Type B pancreatic cell (in vitro differentiated cells): ENCODE measurements around the gene RAP1GAP. TPM values are rescaled to one million over a fixed set of nuclear protein-coding genes. Genes with fewer than 3 reads are reported as not detected.
A peak's percentile ranks its signal among the peaks of the same experiment; 100 is the strongest.

Experiments
- DNase-seq: peaks from one replicate; pipeline ENCODE4 v3.0.0; 2021; ENCODE audit warnings: mixed read lengths; ENCODE audit not compliant: unreplicated experiment; ENCODE audit errors: extremely low spot score
- H3K27ac Mint-ChIP-seq: 2 replicates; pipeline ENCODE4 v1.8.0; 2021; ENCODE audit warnings: mild to moderate bottlenecking, mixed read lengths
- H3K27me3 Mint-ChIP-seq: 2 replicates; pipeline ENCODE4 v1.8.0; 2021; ENCODE audit warnings: mixed read lengths
- H3K36me3 Mint-ChIP-seq: 2 replicates; pipeline ENCODE4 v1.8.0; 2021; ENCODE audit warnings: mixed read lengths
- H3K4me1 Mint-ChIP-seq: one replicate; pipeline ENCODE4 v1.8.0; 2021; ENCODE audit warnings: mixed read lengths; ENCODE audit not compliant: unreplicated experiment
- H3K4me3 Mint-ChIP-seq: 2 replicates; pipeline ENCODE4 v1.8.0; 2021; ENCODE audit warnings: mild to moderate bottlenecking, mixed read lengths
- H3K9me3 Mint-ChIP-seq: 2 replicates; pipeline ENCODE4 v1.8.0; 2021; ENCODE audit warnings: mixed read lengths
- CTCF ChIP-seq: fragments of 200-600 bp; sonication (generic); conservative IDR thresholded peaks from 2 replicates; pipeline ENCODE4 v1.5.0; 2021; ENCODE audit warnings: antibody characterized with exemption, mild to moderate bottlenecking
- total RNA-seq: library from RNA; stranded (reverse); gene quantifications from 2 replicates; pipeline ENCODE4 v1.2.1, GENCODE V29; 2021; ENCODE audit warnings: low replicate concordance

Gene RAP1GAP
- total RNA-seq, 1 donor from 2014 or later: 18.5 TPM

- no peak for TF ChIP-seq CTCF
- DNase-seq: no peak
- H3K27ac Mint-ChIP-seq: no peak overlapping the region
- H3K4me1 Mint-ChIP-seq: peaks cover 42% of the 10 kb centered on the region
- H3K27me3 Mint-ChIP-seq: peaks cover 44% of the 10 kb centered on the region
- peak overlapping the region; percentile 61 for H3K4me3 Mint-ChIP-seq
- no peaks in the 10 kb centered on the region for H3K9me3 Mint-ChIP-seq
- H3K36me3 Mint-ChIP-seq: no peaks in the 10 kb centered on the region
Measured at GRCh38 chr1:21670956-21671902, 2.1 kb upstream of the RAP1GAP start.

- Mint-ChIP-seq H3K9me3 (no peaks in the 10 kb centered on the region), H3K4me1 (peaks cover 35% of the 10 kb centered on the region), H3K36me3 (no peaks in the 10 kb centered on the region), H3K27ac (no peak overlapping the region), H3K4me3 (peak overlapping the region; percentile 35), H3K27me3 (peaks cover 44% of the 10 kb centered on the region)
- DNase-seq: no peak
- no peak for TF ChIP-seq CTCF
Measured at GRCh38 chr1:21670059-21670881, 1.1 kb upstream of the RAP1GAP start.

GRCh38 chr1:21668951-21669257, 253 bp downstream of the RAP1GAP start:
- Mint-ChIP-seq H3K36me3 (no peaks in the 10 kb centered on the region), H3K4me3 (peak overlapping the region; percentile 52), H3K9me3 (no peaks in the 10 kb centered on the region), H3K27ac (no peak overlapping the region), H3K4me1 (peaks cover 33% of the 10 kb centered on the region), H3K27me3 (peaks cover 49% of the 10 kb centered on the region)
- DNase-seq: no peak
- TF ChIP-seq CTCF: no peak

GRCh38 chr1:21668232-21668950, 766 bp downstream of the RAP1GAP start:
- no peak overlapping the region for H3K27ac Mint-ChIP-seq
- no peaks in the 10 kb centered on the region for H3K9me3 Mint-ChIP-seq
- peaks cover 28% of the 10 kb centered on the region for H3K4me1 Mint-ChIP-seq
- peaks cover 49% of the 10 kb centered on the region for H3K27me3 Mint-ChIP-seq
- H3K4me3 Mint-ChIP-seq: peak overlapping the region; percentile 52
- no peak for TF ChIP-seq CTCF
- DNase-seq: no peak
- no peaks in the 10 kb centered on the region for H3K36me3 Mint-ChIP-seq
